Activated CD8-positive, alpha-beta T cell treated with anti-CD3 and anti-CD28 coated beads for 36 hours (primary cell): ENCODE results near the gene CENPS. TPM values are rescaled to one million over a fixed set of nuclear protein-coding genes. Genes with fewer than 3 reads are reported as not detected.

ENCODE experiments used
- ATAC-seq: fragments of 200-7000 bp; cut with Tn5 transposase; one replicate; pipeline ENCODE4 v1.10.0; 2021; ENCODE audit warnings: mild to moderate bottlenecking, moderate library complexity
- CTCF ChIA-PET: fragments of 350-600 bp; sonication (Branson Sonifier 250); formaldehyde crosslinking; loops from one replicate; lab custom pipeline; 2021; ENCODE audit warnings: antibody characterized with exemption; lab: Charles Lee
- POLR2A ChIA-PET: fragments of 350-600 bp; sonication (Branson Sonifier 250); formaldehyde crosslinking; loops from one replicate; lab custom pipeline; 2021; ENCODE audit warnings: antibody characterized with exemption; lab: Charles Lee
- DNase-seq: peaks from one replicate; pipeline ENCODE4 v3.0.0-alpha.2; 2020
- H3K27ac Mint-ChIP-seq: one replicate; pipeline ENCODE4 v1.8.0; 2021; ENCODE audit warnings: mild to moderate bottlenecking, mixed read lengths
- H3K27me3 Mint-ChIP-seq: one replicate; pipeline ENCODE4 v1.8.0; 2021; ENCODE audit warnings: mixed read lengths
- H3K36me3 Mint-ChIP-seq: one replicate; pipeline ENCODE4 v1.8.0; 2021; ENCODE audit warnings: low read depth, mixed read lengths
- H3K4me1 Mint-ChIP-seq: one replicate; pipeline ENCODE4 v1.8.0; 2021; ENCODE audit warnings: low read depth, mixed read lengths
- H3K4me3 Mint-ChIP-seq: one replicate; pipeline ENCODE4 v1.8.0; 2021; ENCODE audit warnings: mild to moderate bottlenecking, moderate library complexity, mixed read lengths
- H3K9me3 Mint-ChIP-seq: one replicate; pipeline ENCODE4 v1.8.0; 2021; ENCODE audit warnings: mixed read lengths
- intact Hi-C: fragments of 100-400 bp; cut with micrococcal nuclease; formaldehyde crosslinking; loops from one replicate; pipeline ENCODE4 v1.10.0; 2022
- total RNA-seq, 2 experiments: library from RNA; stranded (reverse); gene quantifications; one replicate each; pipeline ENCODE4 v1.2.3, GENCODE V29; 2021
- TF ChIP-seq, protein P1 (sequence below): fragments of 200-600 bp; IDR thresholded peaks from one replicate; pipeline ENCODE4 v1.8.0; 2022; ENCODE audit warnings: antibody characterized with exemption, mild to moderate bottlenecking

The CENPS gene
- total RNA-seq, 2 experiments from 2014 or later, result 18.3 to 19.4 TPM

DNA sequence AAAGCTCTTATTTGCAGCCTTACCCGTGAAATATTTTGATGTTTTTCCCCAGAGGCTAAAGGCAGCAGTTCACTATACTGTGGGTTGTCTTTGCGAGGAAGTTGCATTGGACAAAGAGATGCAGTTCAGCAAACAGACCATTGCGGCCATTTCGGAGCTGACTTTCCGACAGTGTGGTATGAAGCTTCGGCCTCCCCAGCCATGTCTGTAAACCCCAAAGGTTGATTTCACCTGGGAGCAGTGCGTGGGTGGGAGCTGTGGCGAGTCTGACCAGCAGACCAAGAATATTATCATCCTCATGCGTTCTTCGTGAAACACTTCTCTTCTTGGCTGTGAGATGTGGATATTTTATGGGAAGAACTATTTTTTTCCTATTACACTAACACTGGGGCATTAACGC, 3.6 kb downstream of the CENPS start:
- intact Hi-C loops, result loop anchor here (10.0 kb wide), 1 partner anchor 61 kb away; no protein-coding TSS in a partner anchor

DNA sequence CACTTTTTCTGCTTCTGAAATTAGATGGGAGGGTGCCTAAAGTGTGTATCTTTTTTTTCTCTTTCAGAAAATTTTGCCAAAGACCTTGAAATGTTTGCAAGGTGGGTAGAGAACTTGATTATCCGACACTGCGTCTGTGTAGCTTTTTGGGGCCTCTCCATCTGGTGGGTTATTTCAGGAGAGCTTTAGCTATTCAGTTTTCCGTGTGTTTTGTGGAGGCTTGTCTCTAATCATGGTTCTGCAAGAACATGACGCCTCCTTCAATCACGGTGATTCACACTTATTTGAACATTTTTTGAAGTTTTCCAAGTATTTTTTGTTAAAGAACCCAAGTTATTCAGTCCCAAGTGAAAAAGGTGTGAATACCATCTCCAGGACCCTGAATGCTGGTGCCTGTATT, 4.4 kb downstream of the CENPS start:
- no peak overlapping the region for H3K4me3 Mint-ChIP-seq
- TF ChIP-seq, protein P1, sequence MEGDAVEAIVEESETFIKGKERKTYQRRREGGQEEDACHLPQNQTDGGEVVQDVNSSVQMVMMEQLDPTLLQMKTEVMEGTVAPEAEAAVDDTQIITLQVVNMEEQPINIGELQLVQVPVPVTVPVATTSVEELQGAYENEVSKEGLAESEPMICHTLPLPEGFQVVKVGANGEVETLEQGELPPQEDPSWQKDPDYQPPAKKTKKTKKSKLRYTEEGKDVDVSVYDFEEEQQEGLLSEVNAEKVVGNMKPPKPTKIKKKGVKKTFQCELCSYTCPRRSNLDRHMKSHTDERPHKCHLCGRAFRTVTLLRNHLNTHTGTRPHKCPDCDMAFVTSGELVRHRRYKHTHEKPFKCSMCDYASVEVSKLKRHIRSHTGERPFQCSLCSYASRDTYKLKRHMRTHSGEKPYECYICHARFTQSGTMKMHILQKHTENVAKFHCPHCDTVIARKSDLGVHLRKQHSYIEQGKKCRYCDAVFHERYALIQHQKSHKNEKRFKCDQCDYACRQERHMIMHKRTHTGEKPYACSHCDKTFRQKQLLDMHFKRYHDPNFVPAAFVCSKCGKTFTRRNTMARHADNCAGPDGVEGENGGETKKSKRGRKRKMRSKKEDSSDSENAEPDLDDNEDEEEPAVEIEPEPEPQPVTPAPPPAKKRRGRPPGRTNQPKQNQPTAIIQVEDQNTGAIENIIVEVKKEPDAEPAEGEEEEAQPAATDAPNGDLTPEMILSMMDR, result no peak
- H3K27me3 Mint-ChIP-seq, result no peaks in the 10 kb centered on the region
- no peaks in the 10 kb centered on the region for H3K9me3 Mint-ChIP-seq
- no peaks in the 10 kb centered on the region for H3K36me3 Mint-ChIP-seq
- ATAC-seq, result no peak
- POLR2A ChIA-PET, result interaction anchor here (0.7 to 1.3 kb wide), 3 partner anchors 19 to 38 kb away, joined by 3 to 4 read pairs (median 3); no protein-coding TSS in a partner anchor
- H3K4me1 Mint-ChIP-seq, result peaks cover 14% of the 10 kb centered on the region
- DNase-seq, result no peak
- CTCF ChIA-PET, result interaction anchor here (1.0 to 1.5 kb wide), 3 partner anchors 20 to 216 kb away, joined by 3 to 4 read pairs (median 3); no protein-coding TSS in a partner anchor
- intact Hi-C loops, result loop anchor here (10.0 kb wide), 1 partner anchor 60 kb away; no protein-coding TSS in a partner anchor
- H3K27ac Mint-ChIP-seq, result no peak overlapping the region

More for the DNA sequence above, 3.6 kb downstream of the CENPS start:
- Mint-ChIP-seq H3K27ac (no peak overlapping the region), H3K9me3 (no peaks in the 10 kb centered on the region), H3K4me3 (no peak overlapping the region), H3K4me1 (peaks cover 14% of the 10 kb centered on the region), H3K36me3 (no peaks in the 10 kb centered on the region), H3K27me3 (no peaks in the 10 kb centered on the region)
- ATAC-seq (no peak), DNase-seq (no peak)
- ChIA-PET POLR2A (no interaction called here), CTCF (interaction anchor here (1.5 to 6.8 kb wide), 2 partner anchors 54 to 59 kb away, joined by 3 to 100 read pairs; no protein-coding TSS in a partner anchor)
- TF ChIP-seq, protein P1, result no peak

GRCh38 chr1:10437052-10437451, 6.8 kb downstream of the CENPS start:
- intact Hi-C loops, result loop anchor here (10.0 kb wide), 1 partner anchor 58 kb away; no protein-coding TSS in a partner anchor
- no peak overlapping the region for H3K27ac Mint-ChIP-seq

GRCh38 chr1:10438677-10439163, 8.5 kb downstream of the CENPS start:
- Mint-ChIP-seq H3K9me3 (no peaks in the 10 kb centered on the region), H3K36me3 (peaks cover 2% of the 10 kb centered on the region), H3K27me3 (no peaks in the 10 kb centered on the region), H3K4me1 (no peaks in the 10 kb centered on the region), H3K4me3 (no peak overlapping the region), H3K27ac (no peak overlapping the region)
- POLR2A ChIA-PET, result no interaction called here
- intact Hi-C loops, result loop anchor here (10.0 kb wide), 1 partner anchor 56 kb away; no protein-coding TSS in a partner anchor
- CTCF ChIA-PET, result interaction anchor here (1.6 kb wide), 1 partner anchor 9 kb away, joined by 4 read pairs; the partner anchor contains the start of gene CENPS
- no peak for ATAC-seq
- TF ChIP-seq, protein P1, result no peak
- no peak for DNase-seq

More at GRCh38 chr1:10437052-10437451, 6.8 kb downstream of the CENPS start:
- TF ChIP-seq, protein P1, result no peak
- Mint-ChIP-seq H3K4me3 (no peak overlapping the region), H3K9me3 (no peaks in the 10 kb centered on the region), H3K27me3 (no peaks in the 10 kb centered on the region), H3K4me1 (peaks cover 2% of the 10 kb centered on the region), H3K36me3 (peaks cover under 1% of the 10 kb centered on the region)
- POLR2A ChIA-PET, result no interaction called here
- ATAC-seq, result no peak
- no peak for DNase-seq
- CTCF ChIA-PET, result interaction anchor here (2.0 kb wide), 1 partner anchor 57 kb away, joined by 7 read pairs; no protein-coding TSS in a partner anchor

GRCh38 chr1:10440305-10440704, 10.1 kb downstream of the CENPS start:
- no peaks in the 10 kb centered on the region for H3K27me3 Mint-ChIP-seq
- ChIA-PET POLR2A (no interaction called here), CTCF (interaction anchor here (1.3 to 1.6 kb wide), 2 partner anchors 10 to 231 kb away, joined by 3 to 4 read pairs; partner anchors contain the start of gene CENPS)
- no peak overlapping the region for H3K4me3 Mint-ChIP-seq
- no peak overlapping the region for H3K27ac Mint-ChIP-seq
- ATAC-seq (no peak), DNase-seq (no peak)
- peaks cover 2% of the 10 kb centered on the region for H3K36me3 Mint-ChIP-seq
- TF ChIP-seq, protein P1, result no peak
- no peaks in the 10 kb centered on the region for H3K9me3 Mint-ChIP-seq
- H3K4me1 Mint-ChIP-seq, result no peaks in the 10 kb centered on the region
- intact Hi-C loops, result no loop called here
